ENCODE results near the gene SKI. TPM values are rescaled to one million over a fixed set of nuclear protein-coding genes. Genes with fewer than 3 reads are reported as not detected.

The SKI gene
- total and polyA plus RNA-seq, 2 of the 4 experiments (the other 2 are of a cell fraction) = 2.3 to 20.1 TPM

DNA sequence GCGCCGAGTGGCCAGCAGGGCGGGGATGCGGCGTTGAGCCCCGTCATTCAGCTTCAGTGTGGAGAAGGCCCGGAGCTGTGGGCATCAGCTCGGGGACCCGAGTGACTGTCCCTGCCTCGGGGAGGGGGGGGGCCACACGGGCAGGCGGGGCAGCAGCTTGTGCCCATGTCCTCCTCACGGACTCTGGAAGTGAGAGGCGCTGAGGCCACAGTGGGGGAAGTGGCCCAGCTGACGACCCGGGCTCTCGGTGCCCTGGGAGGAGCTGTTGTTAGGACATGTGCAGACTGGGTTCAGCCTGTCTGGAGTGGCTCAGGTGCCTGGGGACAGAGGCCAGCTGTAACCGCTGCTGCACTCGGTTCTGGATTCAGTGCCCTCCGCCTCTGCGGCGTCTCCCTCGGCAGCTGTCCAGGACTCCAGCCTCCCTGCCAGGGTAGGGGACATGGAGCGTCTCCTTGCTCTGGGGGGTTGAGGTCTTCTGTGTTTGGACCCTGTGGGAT is 71.1 kb downstream of the SKI start:
- H3K9me1 ChIP-seq (ENCODE audit: insufficient read depth, low read length) = peaks cover 33% of the 10 kb centered on the region
- H3K18ac ChIP-seq (ENCODE audit: low read depth, low read length) = no peak overlapping the region; the same call in 1 of the 2 replicates
- H3K9me3 ChIP-seq (ENCODE audit: control insufficient read depth, insufficient read depth, low read length) = no peaks in the 10 kb centered on the region
- no peak overlapping the region for H2AFZ ChIP-seq (replicated peaks; ENCODE audit: low read length, poor library complexity)
- intact Hi-C loops (cut with micrococcal nuclease) (no loop called here), dilution Hi-C loops (cut with HindIII; ENCODE audit: low sequenced_read_pairs, unreplicated experiment) (no loop called here), in situ Hi-C loops (cut with MboI; ENCODE audit: low sequenced_read_pairs) (loop anchor here (5.0 kb wide), 1 partner anchor 62 kb away; no protein-coding TSS in a partner anchor)
- H3K4ac ChIP-seq (ENCODE audit: low read depth, low read length) = peak overlapping the region; percentile 8
- peaks cover 5 to 91% of the 10 kb centered on the region in 2 experiments for H3K79me1 ChIP-seq (ENCODE audit: low read depth in 1 of 2, low read length in 2 of 2)
- no peak overlapping the region for H3K9ac ChIP-seq (ENCODE audit: low read depth, low read length)
- peak overlapping the region; percentile 20; the same call in 1 of the 2 replicates for H3K23ac ChIP-seq (ENCODE audit: low read depth, low read length)
- H3K4me2 ChIP-seq (ENCODE audit: low read depth, low read length) = peak overlapping the region; percentile 51; the same call in 1 of the 2 replicates
- peaks cover 35% of the 10 kb centered on the region for H3K4me1 ChIP-seq (ENCODE audit: control insufficient read depth, insufficient read depth, low read length)
- peaks cover 18% of the 10 kb centered on the region; the same call in 1 of the 2 replicates for H3K36me3 ChIP-seq (ENCODE audit: control insufficient read depth, insufficient read depth, low read length)
- no peak overlapping the region for H2BK15ac ChIP-seq (ENCODE audit: low read depth, low read length)
- H2BK20ac ChIP-seq (ENCODE audit: low read depth, low read length) = no peak overlapping the region
- peaks cover 88% of the 10 kb centered on the region for H4K20me1 ChIP-seq (ENCODE audit: insufficient read depth, low read length)
- peak overlapping the region; percentile 51; the same call in 1 of the 2 replicates for H2AK5ac ChIP-seq (ENCODE audit: low read depth, low read length)
- peak overlapping the region; percentile 50 for H3K14ac ChIP-seq (replicated peaks; ENCODE audit: low read depth, low read length)
- ChIA-PET CTCF (no interaction called here), POLR2A (ENCODE audit: unreplicated experiment) (no interaction called here)
- no TSS peak for BruUV-seq (replicated peaks)
- H4K8ac ChIP-seq (ENCODE audit: low read depth in 2 of 2, low read length in 2 of 2) = 0 out of 4 replicates have a peak overlapping the region, but pooled peaks have one; percentile 2 to 45
- H4K5ac ChIP-seq (ENCODE audit: low read depth, low read length) = no peak overlapping the region
- ATAC-seq (ENCODE audit: low read depth) (peak; percentile 6; the same call in 1 of the 2 replicates), DNase-seq (no peak)
- peak overlapping the region; percentile 34 for H2BK5ac ChIP-seq (ENCODE audit: low read depth, low read length, poor library complexity, severe bottlenecking)
- peak overlapping the region; percentile 66 for H2AK9ac ChIP-seq (replicated peaks; ENCODE audit: low read depth, low read length, poor library complexity)
- H2BK120ac ChIP-seq (ENCODE audit: low read depth, low read length) = peak overlapping the region; percentile 6; the same call in 1 of the 2 replicates
- peak overlapping the region; percentile 4 for H4K91ac ChIP-seq (ENCODE audit: insufficient read depth, low read depth, low read length)
- H3K27me3 ChIP-seq (ENCODE audit: control insufficient read depth, insufficient read depth, low read length) = no peaks in the 10 kb centered on the region
- no peak overlapping the region for H3K56ac ChIP-seq (ENCODE audit: extremely low read depth, insufficient read depth, low read length)
- TF ChIP-seq, protein P1, sequence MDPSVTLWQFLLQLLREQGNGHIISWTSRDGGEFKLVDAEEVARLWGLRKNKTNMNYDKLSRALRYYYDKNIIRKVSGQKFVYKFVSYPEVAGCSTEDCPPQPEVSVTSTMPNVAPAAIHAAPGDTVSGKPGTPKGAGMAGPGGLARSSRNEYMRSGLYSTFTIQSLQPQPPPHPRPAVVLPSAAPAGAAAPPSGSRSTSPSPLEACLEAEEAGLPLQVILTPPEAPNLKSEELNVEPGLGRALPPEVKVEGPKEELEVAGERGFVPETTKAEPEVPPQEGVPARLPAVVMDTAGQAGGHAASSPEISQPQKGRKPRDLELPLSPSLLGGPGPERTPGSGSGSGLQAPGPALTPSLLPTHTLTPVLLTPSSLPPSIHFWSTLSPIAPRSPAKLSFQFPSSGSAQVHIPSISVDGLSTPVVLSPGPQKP (IDR thresholded peaks at IDR 0.05; ENCODE audit: borderline replicate concordance, low read depth, low read length) = no peak
- TF ChIP-seq RAD21 (IDR thresholded peaks at IDR 0.05; ENCODE audit: low read length) = no peak
- TF ChIP-seq BHLHE40 (IDR thresholded peaks at IDR 0.05; ENCODE audit: low read depth, low read length) = no peak
- TF ChIP-seq MAZ (IDR thresholded peaks at IDR 0.05; ENCODE audit: borderline replicate concordance, low read depth, low read length) = no peak
- TF ChIP-seq, protein P2, sequence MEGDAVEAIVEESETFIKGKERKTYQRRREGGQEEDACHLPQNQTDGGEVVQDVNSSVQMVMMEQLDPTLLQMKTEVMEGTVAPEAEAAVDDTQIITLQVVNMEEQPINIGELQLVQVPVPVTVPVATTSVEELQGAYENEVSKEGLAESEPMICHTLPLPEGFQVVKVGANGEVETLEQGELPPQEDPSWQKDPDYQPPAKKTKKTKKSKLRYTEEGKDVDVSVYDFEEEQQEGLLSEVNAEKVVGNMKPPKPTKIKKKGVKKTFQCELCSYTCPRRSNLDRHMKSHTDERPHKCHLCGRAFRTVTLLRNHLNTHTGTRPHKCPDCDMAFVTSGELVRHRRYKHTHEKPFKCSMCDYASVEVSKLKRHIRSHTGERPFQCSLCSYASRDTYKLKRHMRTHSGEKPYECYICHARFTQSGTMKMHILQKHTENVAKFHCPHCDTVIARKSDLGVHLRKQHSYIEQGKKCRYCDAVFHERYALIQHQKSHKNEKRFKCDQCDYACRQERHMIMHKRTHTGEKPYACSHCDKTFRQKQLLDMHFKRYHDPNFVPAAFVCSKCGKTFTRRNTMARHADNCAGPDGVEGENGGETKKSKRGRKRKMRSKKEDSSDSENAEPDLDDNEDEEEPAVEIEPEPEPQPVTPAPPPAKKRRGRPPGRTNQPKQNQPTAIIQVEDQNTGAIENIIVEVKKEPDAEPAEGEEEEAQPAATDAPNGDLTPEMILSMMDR (conservative IDR thresholded peaks at IDR 0.05; ENCODE audit: low read depth, low read length) = no peak
- no peak for TF ChIP-seq RFX5 (IDR thresholded peaks at IDR 0.05; ENCODE audit: low read depth, low read length)
- TF ChIP-seq RCOR1 (IDR thresholded peaks at IDR 0.05; ENCODE audit: insufficient replicate concordance, low read length) = no peak
- no peak overlapping the region for H3K4me3 ChIP-seq (ENCODE audit: insufficient read depth, low read depth, low read length)
- peak overlapping the region; percentile 20; the same call in 1 of the 2 replicates for H3K27ac ChIP-seq (ENCODE audit: insufficient read depth, low read length)
- 43% methylated on average over 13 of the region's 24 CpGs; no CpG with 5 or more reads in 1 of the 2 experiments for WGBS, 2 experiments (ENCODE audit: extremely low coverage in 2 of 2, insufficient read length in 1 of 2)
